ENCODE data around the gene UCHL1. TPM values are rescaled to one million over a fixed set of nuclear protein-coding genes. Genes with fewer than 3 reads are reported as not detected.

The UCHL1 gene
- total RNA-seq = 63.4 TPM

- intact Hi-C loops (cut with DNase I) = no loop called here
- DNase-seq (ENCODE audit: low spot score) (peak; percentile 71), ATAC-seq (peak; percentile 82)
Observed at GRCh38 chr4:41256740-41257256, at the start of gene UCHL1. Gene UCHL1 (plus strand): TSS chr4:41256928. CDS start chr4:41256977, 49 bp downstream.

GRCh38 chr4:41207291-41207831, 49.4 kb upstream of the UCHL1 start:
- DNase-seq (ENCODE audit: low spot score) (no peak), ATAC-seq (peak; percentile 84)
- intact Hi-C loops (cut with DNase I) = no loop called here

GRCh38 chr4:41209187-41209586, 47.5 kb upstream of the UCHL1 start:
- intact Hi-C loops (cut with DNase I) = no loop called here
- DNase-seq (ENCODE audit: low spot score) (no peak), ATAC-seq (no peak)

- intact Hi-C loops (cut with DNase I) = loop anchor here (5.0 to 10.0 kb wide), 2 partner anchors 145 to 283 kb away; no protein-coding TSS in a partner anchor
- DNase-seq (ENCODE audit: low spot score) (no peak), ATAC-seq (no peak)
Observed at GRCh38 chr4:41209901-41210300, 46.8 kb upstream of the UCHL1 start.

- no peak for ATAC-seq
- intact Hi-C loops (cut with DNase I) = loop anchor here (5.0 to 10.0 kb wide), 2 partner anchors 147 to 285 kb away; no protein-coding TSS in a partner anchor
Observed at GRCh38 chr4:41211951-41212615, 44.6 kb upstream of the UCHL1 start.

GRCh38 chr4:41212616-41213203, 44.0 kb upstream of the UCHL1 start:
- DNase-seq (ENCODE audit: low spot score) (peak; percentile 64), ATAC-seq (peak; percentile 48)
- intact Hi-C loops (cut with DNase I) = loop anchor here (5.0 to 10.0 kb wide), 2 partner anchors 148 to 285 kb away; no protein-coding TSS in a partner anchor

More at GRCh38 chr4:41211951-41212615, 44.6 kb upstream of the UCHL1 start:
- no peak for DNase-seq (ENCODE audit: low spot score)

- peak; percentile 3 for ATAC-seq
- DNase-seq (ENCODE audit: low spot score) = peak; percentile 69
- intact Hi-C loops (cut with DNase I) = loop anchor here (2.0 to 10.0 kb wide), 3 partner anchors 149 to 286 kb away; no protein-coding TSS in a partner anchor
Observed at GRCh38 chr4:41213625-41214135, 43.0 kb upstream of the UCHL1 start.

GRCh38 chr4:41214136-41214824, 42.4 kb upstream of the UCHL1 start, which contains the start of gene APBB2:
Gene APBB2 (minus strand): TSS chr4:41214542. CDS start chr4:41033254, 181,288 bp downstream.
- DNase-seq (ENCODE audit: low spot score) = peak; percentile 96
- intact Hi-C loops (cut with DNase I) = loop anchor here (2.0 to 10.0 kb wide), 3 partner anchors 149 to 287 kb away; no protein-coding TSS in a partner anchor
- ATAC-seq = peak; percentile 95

- DNase-seq (ENCODE audit: low spot score) = no peak
- ATAC-seq = no peak
- intact Hi-C loops (cut with DNase I) = loop anchor here (2.0 to 10.0 kb wide), 3 partner anchors 150 to 287 kb away; no protein-coding TSS in a partner anchor
Observed at GRCh38 chr4:41214825-41215146, 41.9 kb upstream of the UCHL1 start.

- intact Hi-C loops (cut with DNase I) = loop anchor here (2.0 to 10.0 kb wide), 2 partner anchors 150 to 238 kb away; no protein-coding TSS in a partner anchor
- ATAC-seq (no peak), DNase-seq (ENCODE audit: low spot score) (no peak)
Observed at GRCh38 chr4:41215155-41215554, 41.6 kb upstream of the UCHL1 start.

- intact Hi-C loops (cut with DNase I) = loop anchor here (2.0 to 10.0 kb wide), 2 partner anchors 151 to 239 kb away; no protein-coding TSS in a partner anchor
- ATAC-seq = no peak
- peak; percentile 63 for DNase-seq (ENCODE audit: low spot score)
Observed at GRCh38 chr4:41215969-41216293, 40.8 kb upstream of the UCHL1 start.

GRCh38 chr4:41216294-41217019, 40.3 kb upstream of the UCHL1 start:
- DNase-seq (ENCODE audit: low spot score) = peak; percentile 82
- intact Hi-C loops (cut with DNase I) = loop anchor here (10.0 kb wide), 1 partner anchor 152 kb away; no protein-coding TSS in a partner anchor
- ATAC-seq = peak; percentile 48

- ATAC-seq = no peak
- DNase-seq (ENCODE audit: low spot score) = no peak
Observed at GRCh38 chr4:41217020-41217333, 39.8 kb upstream of the UCHL1 start.

GRCh38 chr4:41217374-41217773, 39.4 kb upstream of the UCHL1 start:
- no peak for DNase-seq (ENCODE audit: low spot score)
- intact Hi-C loops (cut with DNase I) = loop anchor here (10.0 kb wide), 1 partner anchor 153 kb away; no protein-coding TSS in a partner anchor
- ATAC-seq = no peak

More at GRCh38 chr4:41217020-41217333, 39.8 kb upstream of the UCHL1 start:
- intact Hi-C loops (cut with DNase I) = loop anchor here (10.0 kb wide), 1 partner anchor 152 kb away; no protein-coding TSS in a partner anchor

- intact Hi-C loops (cut with DNase I) = loop anchor here (10.0 kb wide), 1 partner anchor 154 kb away; no protein-coding TSS in a partner anchor
- ATAC-seq (no peak), DNase-seq (ENCODE audit: low spot score) (no peak)
Observed at GRCh38 chr4:41218703-41219102, 38.0 kb upstream of the UCHL1 start.

- DNase-seq (ENCODE audit: low spot score) (no peak), ATAC-seq (no peak)
- intact Hi-C loops (cut with DNase I) = loop anchor here (10.0 kb wide), 1 partner anchor 155 kb away; no protein-coding TSS in a partner anchor
Observed at GRCh38 chr4:41219421-41219950, 37.2 kb upstream of the UCHL1 start.

GRCh38 chr4:41221850-41222645, 34.7 kb upstream of the UCHL1 start:
- intact Hi-C loops (cut with DNase I) = no loop called here
- ATAC-seq (no peak), DNase-seq (ENCODE audit: low spot score) (no peak)

Measured in sciatic nerve (tissue), 2 donors.